ENCODE measurements around the gene NLGN4Y. TPM values are rescaled to one million over a fixed set of nuclear protein-coding genes. Genes with fewer than 3 reads are reported as not detected.

The NLGN4Y gene
- total RNA-seq, 2 donors from 2014 or later = 36.7 TPM; not detected in 1

GRCh38 chrY:14822201-14822600, 297.9 kb downstream of the NLGN4Y start:
- no peak overlapping the region for H3K9ac ChIP-seq (ENCODE audit: extremely low read depth, low read length, poor library complexity, severe bottlenecking)

GRCh38 chrY:14822906-14823305, 298.6 kb downstream of the NLGN4Y start:
- WGBS, 2 experiments (ENCODE audit: insufficient coverage in 1 of 2, insufficient read length in 1 of 2) = 83 to 88% methylated on average over 1 of the region's 1 CpG
- Histone ChIP-seq H3K4me1 (ENCODE audit: control insufficient read depth, insufficient read depth, low read length) (no peaks in the 10 kb centered on the region), H3K36me3 (ENCODE audit: control insufficient read depth, insufficient read depth, low read length) (no peaks in the 10 kb centered on the region), H3K9me3 (ENCODE audit: control insufficient read depth, low read length) (no peaks in the 10 kb centered on the region), H3K4me3 (ENCODE audit: low read length) (no peak overlapping the region), H3K9ac (ENCODE audit: extremely low read depth, low read length, poor library complexity, severe bottlenecking) (no peak overlapping the region), H3K27ac (ENCODE audit: low read depth, low read length) (no peak overlapping the region), H3K27me3 (ENCODE audit: control insufficient read depth, insufficient read depth, low read length, poor library complexity, severe bottlenecking) (no peaks in the 10 kb centered on the region)
- Mint-ChIP-seq H3K9me3 (no peaks in the 10 kb centered on the region), H3K4me3 (no peak overlapping the region), H3K27ac (no peak overlapping the region), H3K4me1 (no peaks in the 10 kb centered on the region), H3K36me3 (ENCODE audit: low read depth) (no peaks in the 10 kb centered on the region), H3K27me3 (ENCODE audit: insufficient read depth) (no peaks in the 10 kb centered on the region)
- no peak for DNase-seq
- TF ChIP-seq CTCF (conservative IDR thresholded peaks at IDR 0.05) = no peak

More at GRCh38 chrY:14822201-14822600, 297.9 kb downstream of the NLGN4Y start:
- H3K4me1 Mint-ChIP-seq = no peaks in the 10 kb centered on the region
- no peaks in the 10 kb centered on the region for H3K27me3 ChIP-seq (ENCODE audit: control insufficient read depth, insufficient read depth, low read length, poor library complexity, severe bottlenecking)
- no peaks in the 10 kb centered on the region for H3K9me3 ChIP-seq (ENCODE audit: control insufficient read depth, low read length)
- DNase-seq = no peak
- 90% methylated on average over 2 of the region's 2 CpGs; no CpG with 5 or more reads in 1 of the 2 experiments for whole genome bisulfite sequencing, 2 experiments (ENCODE audit: insufficient coverage in 1 of 2, insufficient read length in 1 of 2)
- no peak overlapping the region for H3K27ac Mint-ChIP-seq
- no peak overlapping the region for H3K4me3 ChIP-seq (ENCODE audit: low read length)
- no peaks in the 10 kb centered on the region for H3K27me3 Mint-ChIP-seq (ENCODE audit: insufficient read depth)
- no peaks in the 10 kb centered on the region for H3K9me3 Mint-ChIP-seq
- TF ChIP-seq CTCF (conservative IDR thresholded peaks at IDR 0.05) = no peak
- no peak overlapping the region for H3K27ac ChIP-seq (ENCODE audit: low read depth, low read length)
- no peaks in the 10 kb centered on the region for H3K36me3 Mint-ChIP-seq (ENCODE audit: low read depth)
- no peak overlapping the region for H3K4me3 Mint-ChIP-seq
- H3K4me1 ChIP-seq (ENCODE audit: control insufficient read depth, insufficient read depth, low read length) = no peaks in the 10 kb centered on the region
- H3K36me3 ChIP-seq (ENCODE audit: control insufficient read depth, insufficient read depth, low read length) = no peaks in the 10 kb centered on the region

DNA sequence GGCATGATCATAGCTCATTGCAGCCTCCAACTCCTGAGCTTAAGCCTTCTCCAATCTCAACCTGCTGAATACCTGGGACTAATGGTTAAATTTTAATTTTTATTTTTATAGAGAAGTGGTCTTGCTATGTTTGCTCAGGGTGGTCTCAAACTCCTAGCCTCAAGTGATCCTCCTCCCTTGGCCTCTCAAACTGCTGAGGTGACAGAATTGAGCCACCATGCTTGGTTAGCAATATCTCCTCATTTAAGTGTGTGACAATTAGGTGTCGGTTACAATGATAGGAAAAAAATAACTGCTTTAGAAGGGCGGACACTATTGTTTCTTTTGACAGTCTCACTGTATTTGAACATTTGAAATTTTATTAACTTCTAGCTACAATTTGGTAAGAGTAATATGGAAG, 300.3 kb downstream of the NLGN4Y start:
- WGBS, 2 experiments (ENCODE audit: insufficient coverage in 1 of 2, insufficient read length in 1 of 2) = 81% methylated on average over 2 of the region's 2 CpGs; no CpG with 5 or more reads in 1 of the 2 experiments
- Histone ChIP-seq H3K36me3 (ENCODE audit: control insufficient read depth, insufficient read depth, low read length) (no peaks in the 10 kb centered on the region), H3K27me3 (ENCODE audit: control insufficient read depth, insufficient read depth, low read length, poor library complexity, severe bottlenecking) (no peaks in the 10 kb centered on the region), H3K4me3 (ENCODE audit: low read length) (no peak overlapping the region), H3K4me1 (ENCODE audit: control insufficient read depth, insufficient read depth, low read length) (no peaks in the 10 kb centered on the region), H3K27ac (ENCODE audit: low read depth, low read length) (no peak overlapping the region), H3K9ac (ENCODE audit: extremely low read depth, low read length, poor library complexity, severe bottlenecking) (no peak overlapping the region), H3K9me3 (ENCODE audit: control insufficient read depth, low read length) (no peaks in the 10 kb centered on the region)
- no peaks in the 10 kb centered on the region for H3K27me3 Mint-ChIP-seq (ENCODE audit: insufficient read depth)
- TF ChIP-seq CTCF (conservative IDR thresholded peaks at IDR 0.05) = no peak
- no peak overlapping the region for H3K4me3 Mint-ChIP-seq
- no peak for DNase-seq
- H3K9me3 Mint-ChIP-seq = no peaks in the 10 kb centered on the region
- H3K4me1 Mint-ChIP-seq = no peaks in the 10 kb centered on the region
- H3K36me3 Mint-ChIP-seq (ENCODE audit: low read depth) = no peaks in the 10 kb centered on the region
- no peak overlapping the region for H3K27ac Mint-ChIP-seq

All from endodermal cell (in vitro differentiated cells).